HepG2 (cell line): ENCODE results near the gene PRPSAP1. TPM values are rescaled to one million over a fixed set of nuclear protein-coding genes. Genes with fewer than 3 reads are reported as not detected.

Experiments
- HIVEP1 ChIP-seq: sonication (generic); formaldehyde crosslinking; IDR thresholded peaks from 2 replicates; pipeline ENCODE4 v1.4.0; 2020; ENCODE audit warnings: mild to moderate bottlenecking, missing genetic modification reagents
- LBX2 ChIP-seq: sonication (generic); formaldehyde crosslinking; IDR thresholded peaks from 2 replicates; pipeline ENCODE4 v1.5.0; 2020; ENCODE audit warnings: missing genetic modification reagents, mild to moderate bottlenecking, borderline replicate concordance
- MXD4 ChIP-seq: IDR thresholded peaks from 2 replicates; pipeline ENCODE4 v1.6.1; 2016; ENCODE audit warnings: mild to moderate bottlenecking, missing biosample characterization, missing genetic modification reagents
- PITX1 ChIP-seq: sonication (generic); formaldehyde crosslinking; IDR thresholded peaks from 2 replicates; pipeline ENCODE4 v1.5.1; 2020; ENCODE audit warnings: mild to moderate bottlenecking, missing genetic modification reagents
- TEAD2 ChIP-seq: sonication (generic); formaldehyde crosslinking; IDR thresholded peaks from 2 replicates; pipeline ENCODE4 v1.9.0; 2021; ENCODE audit warnings: missing genetic modification reagents
- ZNF253 ChIP-seq: sonication (generic); formaldehyde crosslinking; IDR thresholded peaks from 2 replicates; pipeline ENCODE4 v1.8.0; 2022; ENCODE audit warnings: mild to moderate bottlenecking, missing genetic modification reagents, borderline replicate concordance
- ZNF281 ChIP-seq: sonication (generic); formaldehyde crosslinking; IDR thresholded peaks from 2 replicates; pipeline ENCODE4 v1.4.0; 2020; ENCODE audit warnings: missing genetic modification reagents, borderline replicate concordance
- ZNF350 ChIP-seq: sonication (generic); formaldehyde crosslinking; IDR thresholded peaks from 2 replicates; pipeline ENCODE4 v1.4.0; 2020; ENCODE audit warnings: mild to moderate bottlenecking, low read depth, missing genetic modification reagents, borderline replicate concordance
- ZNF484 ChIP-seq: sonication (generic); formaldehyde crosslinking; IDR thresholded peaks from 2 replicates; pipeline ENCODE4 v1.5.1; 2020; ENCODE audit warnings: mild to moderate bottlenecking, low read depth, missing genetic modification reagents, borderline replicate concordance
- ZNF878 ChIP-seq: sonication (generic); formaldehyde crosslinking; IDR thresholded peaks from 2 replicates; pipeline ENCODE4 v1.8.1; 2023; ENCODE audit warnings: mild to moderate bottlenecking, missing genetic modification reagents, moderate library complexity
- polyA plus RNA-seq, 8 experiments: library from polyadenylated mRNA; depleted of rRNA in 3 of 8; stranded (reverse) in 7 of 8; unstranded in 1 of 8; fragments of >200 nt; fragmentation: Illumina TruSeq in 4 of 8; extraction: Trizol in 4 of 8; gene quantifications; 2 replicates each; pipeline versions ENCODE4 v1.2.1 to v1.2.3, GENCODE V29; 2011 to 2016; ENCODE audit warnings: low read depth in 4 of 8, missing spikeins in 1 of 8, mixed read lengths in 1 of 8; ENCODE audit not compliant: insufficient read depth in 1 of 8
- total RNA-seq, 5 experiments: library from RNA; depleted of rRNA; stranded (reverse); fragments of >200 nt; fragmentation: Illumina TruSeq; extraction: Trizol; gene quantifications; 2 replicates each; pipeline ENCODE4 v1.2.3, GENCODE V29; 2016; ENCODE audit warnings: low read depth in 1 of 5
- TF ChIP-seq, protein P1 (sequence below): fragments of 450-650 bp; IDR thresholded peaks from 2 replicates; pipeline ENCODE4 v1.6.1; 2017; ENCODE audit warnings: mild to moderate bottlenecking
- TF ChIP-seq, protein P2 (sequence below), 2 experiments: sonication (generic) in 1 of 2; formaldehyde crosslinking in 1 of 2; IDR thresholded peaks; 2 replicates each; pipeline versions ENCODE4 v1.4.0 to v1.6.1; 2018 to 2020; ENCODE audit warnings: missing genetic modification reagents in 2 of 2, borderline replicate concordance in 1 of 2, low read depth in 1 of 2, mild to moderate bottlenecking in 1 of 2, missing biosample characterization in 1 of 2
- TF ChIP-seq, protein P3 (sequence below): sonication (generic); formaldehyde crosslinking; IDR thresholded peaks from 2 replicates; pipeline ENCODE4 v1.4.0; 2020; ENCODE audit warnings: missing genetic modification reagents, borderline replicate concordance
- TF ChIP-seq, protein P4 (sequence below): sonication (generic); formaldehyde crosslinking; IDR thresholded peaks from 2 replicates; pipeline ENCODE4 v1.8.1; 2023; ENCODE audit warnings: mild to moderate bottlenecking, missing genetic modification reagents

The PRPSAP1 gene
- total and polyA plus RNA-seq, 2 of the 13 experiments (the other 11 are each of a cell fraction or from before 2014, with no cell fraction given): 91.1 to 314 TPM

DNA sequence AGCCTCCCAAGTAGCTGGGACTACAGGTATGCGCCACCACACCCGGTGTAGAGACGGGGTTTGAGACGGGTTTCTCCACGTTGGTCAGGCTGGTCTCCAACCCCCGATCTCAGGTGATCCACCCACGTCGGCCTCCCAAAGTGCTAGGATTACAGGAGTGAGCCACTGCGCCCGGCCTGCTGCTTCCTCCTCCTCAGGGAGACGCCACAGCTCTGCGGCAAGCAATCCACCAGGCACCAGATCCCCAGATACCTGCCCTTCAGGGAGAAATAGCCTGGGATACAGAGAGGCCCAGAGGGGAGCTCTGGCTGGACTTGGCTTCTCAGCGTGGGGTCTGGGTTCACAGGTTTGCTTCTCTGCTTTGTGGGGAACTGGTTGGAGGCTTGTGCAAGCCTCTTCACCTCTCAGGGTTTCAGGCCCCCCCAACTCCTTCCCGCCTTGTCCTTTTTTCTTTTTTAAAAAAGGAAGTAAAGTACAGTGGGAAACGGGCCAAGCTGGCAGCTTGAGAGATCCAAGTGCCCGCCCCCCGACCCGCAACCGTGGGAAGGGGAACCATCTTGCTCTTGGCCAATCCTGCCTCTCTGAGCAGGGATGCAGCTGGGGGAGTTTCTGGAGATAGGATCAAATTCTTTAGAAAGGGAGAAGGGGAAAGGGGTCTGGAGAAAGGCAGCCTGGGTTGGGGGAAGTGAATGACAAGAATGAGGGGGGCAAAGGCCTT lies 28.1 kb upstream of the PRPSAP1 start (continued):
- TF ChIP-seq, protein P1, sequence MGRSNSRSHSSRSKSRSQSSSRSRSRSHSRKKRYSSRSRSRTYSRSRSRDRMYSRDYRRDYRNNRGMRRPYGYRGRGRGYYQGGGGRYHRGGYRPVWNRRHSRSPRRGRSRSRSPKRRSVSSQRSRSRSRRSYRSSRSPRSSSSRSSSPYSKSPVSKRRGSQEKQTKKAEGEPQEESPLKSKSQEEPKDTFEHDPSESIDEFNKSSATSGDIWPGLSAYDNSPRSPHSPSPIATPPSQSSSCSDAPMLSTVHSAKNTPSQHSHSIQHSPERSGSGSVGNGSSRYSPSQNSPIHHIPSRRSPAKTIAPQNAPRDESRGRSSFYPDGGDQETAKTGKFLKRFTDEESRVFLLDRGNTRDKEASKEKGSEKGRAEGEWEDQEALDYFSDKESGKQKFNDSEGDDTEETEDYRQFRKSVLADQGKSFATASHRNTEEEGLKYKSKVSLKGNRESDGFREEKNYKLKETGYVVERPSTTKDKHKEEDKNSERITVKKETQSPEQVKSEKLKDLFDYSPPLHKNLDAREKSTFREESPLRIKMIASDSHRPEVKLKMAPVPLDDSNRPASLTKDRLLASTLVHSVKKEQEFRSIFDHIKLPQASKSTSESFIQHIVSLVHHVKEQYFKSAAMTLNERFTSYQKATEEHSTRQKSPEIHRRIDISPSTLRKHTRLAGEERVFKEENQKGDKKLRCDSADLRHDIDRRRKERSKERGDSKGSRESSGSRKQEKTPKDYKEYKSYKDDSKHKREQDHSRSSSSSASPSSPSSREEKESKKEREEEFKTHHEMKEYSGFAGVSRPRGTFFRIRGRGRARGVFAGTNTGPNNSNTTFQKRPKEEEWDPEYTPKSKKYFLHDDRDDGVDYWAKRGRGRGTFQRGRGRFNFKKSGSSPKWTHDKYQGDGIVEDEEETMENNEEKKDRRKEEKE: no peak
- TF ChIP-seq PITX1 (CRISPR knock-in tag) (no peak), ZNF350 (CRISPR knock-in tag) (no peak; the same call in 1 of the 2 replicates), TEAD2 (CRISPR knock-in tag) (no peak), HIVEP1 (CRISPR knock-in tag) (no peak; the same call in 1 of the 2 replicates), MXD4 (CRISPR knock-in tag) (no peak), LBX2 (CRISPR knock-in tag) (no peak), ZNF484 (CRISPR knock-in tag) (no peak), ZNF878 (CRISPR knock-in tag) (peak; percentile 19; the same call in 1 of the 2 replicates), ZNF253 (CRISPR knock-in tag) (no peak), ZNF281 (CRISPR knock-in tag) (no peak)
- TF ChIP-seq, protein P2, sequence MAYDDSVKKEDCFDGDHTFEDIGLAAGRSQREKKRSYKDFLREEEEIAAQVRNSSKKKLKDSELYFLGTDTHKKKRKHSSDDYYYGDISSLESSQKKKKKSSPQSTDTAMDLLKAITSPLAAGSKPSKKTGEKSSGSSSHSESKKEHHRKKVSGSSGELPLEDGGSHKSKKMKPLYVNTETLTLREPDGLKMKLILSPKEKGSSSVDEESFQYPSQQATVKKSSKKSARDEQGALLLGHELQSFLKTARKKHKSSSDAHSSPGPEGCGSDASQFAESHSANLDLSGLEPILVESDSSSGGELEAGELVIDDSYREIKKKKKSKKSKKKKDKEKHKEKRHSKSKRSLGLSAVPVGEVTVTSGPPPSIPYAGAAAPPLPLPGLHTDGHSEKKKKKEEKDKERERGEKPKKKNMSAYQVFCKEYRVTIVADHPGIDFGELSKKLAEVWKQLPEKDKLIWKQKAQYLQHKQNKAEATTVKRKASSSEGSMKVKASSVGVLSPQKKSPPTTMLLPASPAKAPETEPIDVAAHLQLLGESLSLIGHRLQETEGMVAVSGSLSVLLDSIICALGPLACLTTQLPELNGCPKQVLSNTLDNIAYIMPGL (CRISPR knock-in tag; IDR thresholded peaks at IDR 0.05; ENCODE audit: borderline replicate concordance in 1 of 2, low read depth in 1 of 2): peak in 1 of 2 experiments; percentile 46; a peak in 1 of 4 replicates
- TF ChIP-seq, protein P3, sequence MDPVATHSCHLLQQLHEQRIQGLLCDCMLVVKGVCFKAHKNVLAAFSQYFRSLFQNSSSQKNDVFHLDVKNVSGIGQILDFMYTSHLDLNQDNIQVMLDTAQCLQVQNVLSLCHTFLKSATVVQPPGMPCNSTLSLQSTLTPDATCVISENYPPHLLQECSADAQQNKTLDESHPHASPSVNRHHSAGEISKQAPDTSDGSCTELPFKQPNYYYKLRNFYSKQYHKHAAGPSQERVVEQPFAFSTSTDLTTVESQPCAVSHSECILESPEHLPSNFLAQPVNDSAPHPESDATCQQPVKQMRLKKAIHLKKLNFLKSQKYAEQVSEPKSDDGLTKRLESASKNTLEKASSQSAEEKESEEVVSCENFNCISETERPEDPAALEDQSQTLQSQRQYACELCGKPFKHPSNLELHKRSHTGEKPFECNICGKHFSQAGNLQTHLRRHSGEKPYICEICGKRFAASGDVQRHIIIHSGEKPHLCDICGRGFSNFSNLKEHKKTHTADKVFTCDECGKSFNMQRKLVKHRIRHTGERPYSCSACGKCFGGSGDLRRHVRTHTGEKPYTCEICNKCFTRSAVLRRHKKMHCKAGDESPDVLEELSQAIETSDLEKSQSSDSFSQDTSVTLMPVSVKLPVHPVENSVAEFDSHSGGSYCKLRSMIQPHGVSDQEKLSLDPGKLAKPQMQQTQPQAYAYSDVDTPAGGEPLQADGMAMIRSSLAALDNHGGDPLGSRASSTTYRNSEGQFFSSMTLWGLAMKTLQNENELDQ (CRISPR knock-in tag): no peak
- TF ChIP-seq, protein P4, sequence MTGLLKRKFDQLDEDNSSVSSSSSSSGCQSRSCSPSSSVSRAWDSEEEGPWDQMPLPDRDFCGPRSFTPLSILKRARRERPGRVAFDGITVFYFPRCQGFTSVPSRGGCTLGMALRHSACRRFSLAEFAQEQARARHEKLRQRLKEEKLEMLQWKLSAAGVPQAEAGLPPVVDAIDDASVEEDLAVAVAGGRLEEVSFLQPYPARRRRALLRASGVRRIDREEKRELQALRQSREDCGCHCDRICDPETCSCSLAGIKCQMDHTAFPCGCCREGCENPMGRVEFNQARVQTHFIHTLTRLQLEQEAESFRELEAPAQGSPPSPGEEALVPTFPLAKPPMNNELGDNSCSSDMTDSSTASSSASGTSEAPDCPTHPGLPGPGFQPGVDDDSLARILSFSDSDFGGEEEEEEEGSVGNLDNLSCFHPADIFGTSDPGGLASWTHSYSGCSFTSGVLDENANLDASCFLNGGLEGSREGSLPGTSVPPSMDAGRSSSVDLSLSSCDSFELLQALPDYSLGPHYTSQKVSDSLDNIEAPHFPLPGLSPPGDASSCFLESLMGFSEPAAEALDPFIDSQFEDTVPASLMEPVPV: peak; percentile 56; the same call in 1 of the 2 replicates
